MM.1S (cell line): ENCODE results near the gene ZNF766.
"Not testable (repeated sequence)": the region's sequence is repeated elsewhere in the genome, so short reads cannot be mapped to it uniquely, and the experiment has no call there.

Experiments used
- DNase-seq: peaks from one replicate; pipeline ENCODE4 v3.0.0-alpha.2; 2015
- H2AFZ ChIP-seq: fragments of 300-600 bp; sonication (generic); 2 replicates; pipeline ENCODE4 v1.6.0; 2016; ENCODE audit warnings: antibody characterized with exemption, low read length
- H3F3A ChIP-seq: fragments of 300-600 bp; sonication (generic); 2 replicates; pipeline ENCODE4 v1.6.1; 2016; ENCODE audit warnings: mild to moderate bottlenecking, antibody characterized with exemption, low read length, moderate library complexity, mixed read lengths; ENCODE audit not compliant: insufficient read depth
- H3K27ac ChIP-seq: fragments of 300-600 bp; sonication (generic); 2 replicates; pipeline ENCODE4 v1.5.1; 2016; ENCODE audit warnings: mild to moderate bottlenecking, low read length
- H3K27me3 ChIP-seq: fragments of 300-600 bp; sonication (generic); replicated peaks from 2 replicates; pipeline ENCODE4 v1.6.0; 2016; ENCODE audit warnings: low read length; ENCODE audit not compliant: insufficient read depth
- H3K36me3 ChIP-seq: fragments of 300-600 bp; sonication (generic); replicated peaks from 2 replicates; pipeline ENCODE4 v1.6.1; 2016; ENCODE audit warnings: mild to moderate bottlenecking, low read length, mixed read lengths; ENCODE audit not compliant: insufficient read depth
- H3K4me1 ChIP-seq: fragments of 300-600 bp; sonication (generic); 2 replicates; pipeline ENCODE4 v1.6.1; 2016; ENCODE audit warnings: low read length, mixed read lengths
- H3K4me2 ChIP-seq: fragments of 300-600 bp; sonication (generic); 2 replicates; pipeline ENCODE4 v1.6.0; 2016; ENCODE audit warnings: low read depth, low read length
- H3K4me3 ChIP-seq: fragments of 300-600 bp; sonication (generic); 2 replicates; pipeline ENCODE4 v1.5.1; 2016; ENCODE audit warnings: low read length, mixed read lengths
- H3K79me2 ChIP-seq: fragments of 300-600 bp; sonication (generic); 2 replicates; pipeline ENCODE4 v1.6.1; 2016; ENCODE audit warnings: mixed run types, low read length, mixed read lengths
- H3K9ac ChIP-seq: fragments of 300-600 bp; sonication (generic); 2 replicates; pipeline ENCODE4 v1.6.1; 2016; ENCODE audit warnings: low read length, mixed read lengths
- H3K9me2 ChIP-seq: fragments of 300-600 bp; sonication (generic); replicated peaks from 2 replicates; pipeline ENCODE4 v1.6.1; 2016; ENCODE audit warnings: mild to moderate bottlenecking, low read length, mixed read lengths; ENCODE audit not compliant: insufficient read depth
- H3K9me3 ChIP-seq: fragments of 300-600 bp; sonication (generic); replicated peaks from 2 replicates; pipeline ENCODE4 v1.6.1; 2016; ENCODE audit warnings: mild to moderate bottlenecking, low read length, mixed read lengths; ENCODE audit not compliant: insufficient read depth
- H4K20me1 ChIP-seq: fragments of 300-600 bp; sonication (generic); 2 replicates; pipeline ENCODE4 v1.6.1; 2016; ENCODE audit warnings: mild to moderate bottlenecking, low read length, moderate library complexity, mixed read lengths; ENCODE audit not compliant: insufficient read depth
- EZH2 ChIP-seq: fragments of 300-600 bp; sonication (generic); optimal IDR thresholded peaks from 2 replicates; pipeline ENCODE3; 2017; ENCODE audit warnings: low read depth, mild to moderate bottlenecking, antibody characterized with exemption, low read length, mixed read lengths
- EZH2phosphoT487 ChIP-seq: fragments of 300-600 bp; sonication (generic); IDR thresholded peaks from 2 replicates; pipeline ENCODE4 v1.6.1; 2018; ENCODE audit warnings: antibody characterized with exemption, low read length
- TF ChIP-seq, protein P1 (sequence below): fragments of 300-600 bp; sonication (generic); IDR thresholded peaks from 2 replicates; pipeline ENCODE4 v1.5.1; 2016; ENCODE audit warnings: antibody characterized with exemption, low read length, mixed read lengths

ZNF766 gene

DNA sequence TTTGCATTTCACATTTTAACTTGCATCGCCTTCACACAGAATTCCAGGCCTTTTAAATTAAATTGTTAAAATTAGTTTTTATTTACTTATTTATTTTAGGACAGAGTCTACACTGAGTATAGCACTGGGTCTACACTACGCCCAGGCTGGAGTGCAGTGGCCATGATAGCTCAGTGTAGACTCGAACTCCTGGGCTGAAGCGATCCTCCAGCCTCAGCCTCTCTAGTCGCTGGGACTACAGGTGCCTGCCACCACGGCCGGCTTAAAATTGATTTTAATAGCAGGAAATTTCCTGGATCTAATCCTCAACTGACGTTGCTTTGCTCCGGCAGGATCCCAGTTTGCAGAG, 66.4 kb downstream of the ZNF766 start:
- Histone ChIP-seq H2AFZ (no peak overlapping the region), H3K9ac (no peak overlapping the region), H4K20me1 (no peaks in the 10 kb centered on the region), H3K36me3 (no peaks in the 10 kb centered on the region), H3K9me2 (no peaks in the 10 kb centered on the region), H3K9me3 (no peaks in the 10 kb centered on the region), H3K4me2 (no peak overlapping the region), H3K4me3 (no peak overlapping the region), H3K4me1 (no peaks in the 10 kb centered on the region), H3F3A (no peaks in the 10 kb centered on the region), H3K79me2 (no peaks in the 10 kb centered on the region), H3K27ac (no peak overlapping the region), H3K27me3 (no peaks in the 10 kb centered on the region)
- no peak for TF ChIP-seq EZH2phosphoT487
- no peak for DNase-seq

DNA sequence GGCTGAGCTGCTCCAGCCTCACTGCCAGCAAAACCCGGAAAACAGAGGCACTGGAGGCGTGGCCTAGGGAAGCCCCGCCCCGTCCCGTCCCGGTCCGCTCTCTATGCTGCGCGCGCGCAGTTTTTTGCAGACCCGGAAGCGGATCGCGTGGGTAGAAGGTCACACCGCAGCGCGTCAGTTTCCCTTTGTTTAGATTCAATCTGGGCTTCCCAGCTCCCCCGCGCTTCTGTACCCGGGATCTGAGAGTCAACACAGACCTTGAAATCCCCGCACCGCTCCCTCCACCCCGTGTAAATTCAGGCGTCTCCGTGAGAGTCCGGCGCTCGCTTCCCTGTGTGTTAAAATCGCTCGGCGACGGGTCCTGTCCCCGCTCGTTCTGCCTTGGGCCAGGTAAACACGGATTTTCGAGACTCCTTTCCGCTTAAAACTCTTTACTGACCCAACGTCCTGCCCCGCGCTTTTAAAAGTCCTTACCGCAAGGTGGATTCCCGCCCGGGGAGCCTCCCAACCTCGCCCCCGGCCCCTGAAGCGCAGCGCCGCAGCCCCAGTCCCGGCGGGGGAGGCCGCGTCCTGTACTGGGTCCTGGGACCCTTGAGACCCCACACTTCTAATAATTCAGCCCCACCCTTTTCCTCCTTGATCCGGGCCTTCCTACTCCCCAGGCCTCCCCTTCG, 66.9 kb downstream of the ZNF766 start, which contains the start of gene ZNF610:
ZNF610 (plus strand) TSS at position 127 of the 674 bp plus-strand sequence. CDS start 12,930 bp downstream, outside the sequence.
- TF ChIP-seq, protein P1, sequence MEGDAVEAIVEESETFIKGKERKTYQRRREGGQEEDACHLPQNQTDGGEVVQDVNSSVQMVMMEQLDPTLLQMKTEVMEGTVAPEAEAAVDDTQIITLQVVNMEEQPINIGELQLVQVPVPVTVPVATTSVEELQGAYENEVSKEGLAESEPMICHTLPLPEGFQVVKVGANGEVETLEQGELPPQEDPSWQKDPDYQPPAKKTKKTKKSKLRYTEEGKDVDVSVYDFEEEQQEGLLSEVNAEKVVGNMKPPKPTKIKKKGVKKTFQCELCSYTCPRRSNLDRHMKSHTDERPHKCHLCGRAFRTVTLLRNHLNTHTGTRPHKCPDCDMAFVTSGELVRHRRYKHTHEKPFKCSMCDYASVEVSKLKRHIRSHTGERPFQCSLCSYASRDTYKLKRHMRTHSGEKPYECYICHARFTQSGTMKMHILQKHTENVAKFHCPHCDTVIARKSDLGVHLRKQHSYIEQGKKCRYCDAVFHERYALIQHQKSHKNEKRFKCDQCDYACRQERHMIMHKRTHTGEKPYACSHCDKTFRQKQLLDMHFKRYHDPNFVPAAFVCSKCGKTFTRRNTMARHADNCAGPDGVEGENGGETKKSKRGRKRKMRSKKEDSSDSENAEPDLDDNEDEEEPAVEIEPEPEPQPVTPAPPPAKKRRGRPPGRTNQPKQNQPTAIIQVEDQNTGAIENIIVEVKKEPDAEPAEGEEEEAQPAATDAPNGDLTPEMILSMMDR, result no peak
- TF ChIP-seq EZH2 (no peak), EZH2phosphoT487 (no peak)
- DNase-seq, result no peak
- no peak within 1 kb of the TSS for H3K27ac ChIP-seq

DNA sequence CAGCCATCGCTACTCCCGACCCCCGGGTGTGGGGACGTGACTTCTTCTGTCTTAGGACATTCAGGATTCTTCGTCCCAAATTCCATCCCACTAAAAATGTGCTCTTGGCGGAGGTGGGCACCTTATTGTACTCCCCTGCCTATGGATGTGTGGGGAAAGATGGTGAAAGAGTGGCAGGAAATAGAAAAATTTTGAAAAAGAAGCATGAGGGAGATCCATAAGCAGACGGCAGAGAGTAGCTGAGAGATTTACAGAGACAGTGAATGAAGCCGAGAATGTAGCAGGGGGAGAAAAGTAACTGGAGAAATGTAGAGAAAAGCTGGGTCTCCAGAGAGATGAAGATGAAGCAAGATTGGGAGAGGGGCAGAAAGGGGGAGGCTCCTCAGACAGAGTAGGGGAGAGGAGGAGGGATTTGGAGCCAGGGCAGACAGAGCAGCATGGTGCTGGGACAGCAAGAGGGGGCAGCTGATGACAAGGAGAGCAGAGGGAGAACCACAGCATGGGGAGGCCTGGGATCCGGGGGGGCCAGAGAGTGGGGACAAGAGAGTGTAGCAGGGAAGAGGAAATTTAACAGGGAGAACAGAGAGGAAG, 67.5 kb downstream of the ZNF766 start:
- Histone ChIP-seq H2AFZ (no peak overlapping the region), H3K4me1 (no peaks in the 10 kb centered on the region), H3K9me3 (no peaks in the 10 kb centered on the region), H3K9ac (no peak overlapping the region), H3K27ac (no peak overlapping the region), H3K4me3 (no peak overlapping the region), H3K79me2 (no peaks in the 10 kb centered on the region), H4K20me1 (no peaks in the 10 kb centered on the region), H3K4me2 (no peak overlapping the region), H3K9me2 (no peaks in the 10 kb centered on the region), H3F3A (no peaks in the 10 kb centered on the region), H3K27me3 (no peaks in the 10 kb centered on the region), H3K36me3 (no peaks in the 10 kb centered on the region)
- DNase-seq, result no peak
- no peak for TF ChIP-seq EZH2

More for the DNA sequence above, 66.9 kb downstream of the ZNF766 start, which contains the start of gene ZNF610:
- no peaks in the 10 kb centered on the region for H3K9me2 ChIP-seq
- no peak within 1 kb of the TSS for H3K4me2 ChIP-seq
- H3F3A ChIP-seq, result no peaks in the 10 kb centered on the region
- H3K4me3 ChIP-seq, result no peak within 1 kb of the TSS
- no peaks in the 10 kb centered on the region for H3K27me3 ChIP-seq
- H2AFZ ChIP-seq, result no peak within 1 kb of the TSS
- H3K79me2 ChIP-seq, result no peaks in the 10 kb centered on the region
- H3K36me3 ChIP-seq, result no peaks in the 10 kb centered on the region
- H4K20me1 ChIP-seq, result no peaks in the 10 kb centered on the region
- no peak within 1 kb of the TSS for H3K9ac ChIP-seq
- H3K9me3 ChIP-seq, result no peaks in the 10 kb centered on the region
- H3K4me1 ChIP-seq, result no peaks in the 10 kb centered on the region

DNA sequence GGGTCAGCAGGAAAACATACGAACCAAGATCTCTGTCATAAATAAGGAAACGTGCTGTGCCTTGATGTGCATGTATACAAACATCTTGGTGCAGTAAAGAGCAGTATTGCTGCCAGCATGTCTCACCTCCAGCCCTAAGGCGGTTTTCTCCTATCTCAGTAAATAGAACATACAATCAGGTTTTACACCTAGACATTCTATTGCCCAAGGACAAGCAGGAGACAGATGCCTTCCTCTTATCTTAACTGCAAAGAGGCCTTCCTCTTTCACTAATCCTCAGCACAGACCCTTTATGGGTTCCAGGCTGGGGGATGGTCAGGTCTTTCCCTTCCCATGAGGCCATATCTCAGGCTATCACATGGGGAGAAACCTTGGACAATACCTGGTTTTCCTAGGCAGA, 69.6 kb downstream of the ZNF766 start:
- not testable (repeated sequence) for DNase-seq, H3K79me2 ChIP-seq, H3K36me3 ChIP-seq, H3K9me3 ChIP-seq, H3K27ac ChIP-seq, H3K4me3 ChIP-seq, H3F3A ChIP-seq, H3K9me2 ChIP-seq, H3K4me1 ChIP-seq, H2AFZ ChIP-seq, H3K9ac ChIP-seq, H3K27me3 ChIP-seq, H4K20me1 ChIP-seq, H3K4me2 ChIP-seq
